Islet of Langerhans (tissue), 1 donor: ENCODE results near the gene CHURC1.

Experiments used
- FAIRE-seq: peaks from one replicate; lab custom pipeline; 2011; peaks lifted over from hg19 to GRCh38; lab: Jason Lieb, UNC

Gene CHURC1

DNA sequence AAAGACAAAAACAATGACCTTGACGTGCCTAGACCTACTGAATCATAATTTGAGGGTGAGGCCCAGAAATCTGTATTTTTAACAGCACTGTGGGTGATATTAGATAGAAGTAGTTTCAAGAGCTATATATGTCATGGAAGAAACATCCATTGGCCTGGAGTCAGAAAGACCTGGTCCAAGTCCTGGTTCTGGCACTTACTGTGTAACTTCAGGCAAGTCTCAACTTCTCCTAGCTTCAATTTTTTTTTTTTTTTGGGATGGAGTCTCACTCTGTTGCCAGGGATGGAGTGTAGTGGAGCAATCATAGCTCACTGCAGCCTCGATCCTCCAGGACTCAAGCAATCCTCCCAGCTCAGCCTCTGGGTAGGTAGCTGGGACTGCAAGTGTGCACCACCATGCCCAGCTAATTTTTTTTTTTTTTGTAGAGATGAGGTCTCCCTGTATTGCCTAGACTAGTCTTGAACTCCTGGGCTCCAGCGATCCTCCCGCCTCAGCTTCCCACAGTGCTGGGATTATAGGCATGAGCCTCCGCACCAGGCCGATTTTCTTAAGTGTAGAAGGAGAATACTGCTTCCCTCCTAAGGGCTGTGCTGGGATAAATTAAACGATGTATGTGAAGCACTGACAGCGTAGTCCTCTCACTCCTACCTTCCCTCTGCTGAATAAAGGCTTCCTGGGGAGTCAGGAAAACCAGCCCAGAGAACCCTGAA, 42.6 kb downstream of the CHURC1 start:
- FAIRE-seq, result no peak

DNA sequence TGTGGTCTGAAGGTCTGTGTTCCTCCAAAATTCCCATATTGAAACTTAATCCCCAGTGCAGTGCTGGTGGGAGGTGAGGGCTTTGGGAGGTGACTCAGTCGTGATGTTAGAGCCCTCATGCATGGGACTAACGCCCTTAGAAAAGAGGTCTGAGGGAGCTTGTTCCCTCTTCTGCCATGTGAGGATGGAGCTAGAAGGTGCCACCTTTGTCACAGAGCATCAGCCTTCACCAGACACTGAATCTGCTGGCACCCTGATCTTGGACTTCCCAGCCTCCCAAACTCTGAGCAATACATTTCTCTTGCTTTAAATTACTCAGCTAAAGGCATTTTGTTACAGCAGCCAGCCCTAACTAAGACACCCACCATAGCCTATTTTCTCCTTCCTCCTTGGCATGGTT, 43.9 kb downstream of the CHURC1 start:
- FAIRE-seq, result no peak

DNA sequence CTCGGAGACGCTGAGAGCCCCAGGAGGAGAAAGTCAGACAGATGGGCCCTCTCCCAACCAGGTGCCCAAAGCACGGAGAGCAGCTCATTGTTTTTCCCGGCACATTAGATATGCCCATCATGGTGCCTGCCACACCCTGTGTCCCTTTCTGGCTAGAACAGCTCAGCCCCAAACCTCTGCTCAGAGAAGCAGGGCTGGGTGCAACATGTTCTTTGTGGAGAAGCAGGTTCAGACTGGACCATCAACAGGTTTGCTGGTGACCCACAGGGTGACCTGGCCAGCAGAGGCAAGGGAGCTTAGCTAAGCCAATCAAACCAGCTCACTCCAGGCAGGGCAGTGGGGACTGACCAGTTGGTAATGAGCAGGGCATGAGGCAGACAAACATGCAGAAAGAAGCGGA, 44.5 kb downstream of the CHURC1 start:
- FAIRE-seq, result no peak

DNA sequence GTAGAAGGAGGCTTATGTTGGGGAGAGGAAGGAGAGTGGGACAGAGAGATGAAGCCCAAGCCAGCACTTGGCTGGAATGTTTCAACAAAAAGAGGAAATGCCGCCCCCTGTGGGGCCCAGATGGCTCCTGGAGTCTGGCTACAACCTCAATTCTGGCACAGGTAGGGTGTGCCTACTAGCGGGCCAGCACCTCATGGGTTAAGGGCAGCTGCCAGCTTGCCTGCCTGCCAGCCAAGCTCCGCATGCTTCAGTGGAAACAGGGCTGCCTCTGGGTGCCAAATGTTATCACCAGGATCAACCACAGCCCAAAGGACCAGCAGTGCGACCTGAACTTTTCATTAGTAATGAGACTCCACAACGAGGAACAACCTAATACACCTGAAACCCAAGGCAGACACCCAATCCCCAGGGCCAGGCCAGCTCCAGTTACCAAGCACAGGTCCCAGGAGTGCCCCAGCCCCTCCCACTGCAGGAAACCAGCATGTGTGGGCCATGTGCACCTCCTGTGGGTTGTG, 46.6 kb downstream of the CHURC1 start:
- FAIRE-seq, result no peak

DNA sequence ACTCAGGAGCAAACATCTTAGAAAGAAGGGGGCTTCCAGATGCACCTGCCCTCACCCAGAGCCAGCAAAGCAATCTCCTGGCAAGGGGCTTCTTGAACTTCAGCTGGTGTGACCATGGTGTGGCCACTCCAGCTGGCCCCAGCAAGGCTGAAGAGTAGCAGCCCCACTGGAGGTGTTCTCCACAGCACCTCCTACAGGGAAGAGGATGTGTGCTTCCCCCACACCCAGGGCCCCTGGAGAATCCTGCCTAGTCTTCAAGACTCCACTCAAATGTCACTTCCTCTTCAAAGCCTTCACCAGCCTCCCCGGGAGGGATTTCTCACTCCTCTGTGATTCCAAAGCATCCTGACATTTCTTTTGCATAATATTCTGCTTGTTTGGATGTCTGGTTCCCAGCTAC, 49.4 kb downstream of the CHURC1 start:
- no peak for FAIRE-seq

DNA sequence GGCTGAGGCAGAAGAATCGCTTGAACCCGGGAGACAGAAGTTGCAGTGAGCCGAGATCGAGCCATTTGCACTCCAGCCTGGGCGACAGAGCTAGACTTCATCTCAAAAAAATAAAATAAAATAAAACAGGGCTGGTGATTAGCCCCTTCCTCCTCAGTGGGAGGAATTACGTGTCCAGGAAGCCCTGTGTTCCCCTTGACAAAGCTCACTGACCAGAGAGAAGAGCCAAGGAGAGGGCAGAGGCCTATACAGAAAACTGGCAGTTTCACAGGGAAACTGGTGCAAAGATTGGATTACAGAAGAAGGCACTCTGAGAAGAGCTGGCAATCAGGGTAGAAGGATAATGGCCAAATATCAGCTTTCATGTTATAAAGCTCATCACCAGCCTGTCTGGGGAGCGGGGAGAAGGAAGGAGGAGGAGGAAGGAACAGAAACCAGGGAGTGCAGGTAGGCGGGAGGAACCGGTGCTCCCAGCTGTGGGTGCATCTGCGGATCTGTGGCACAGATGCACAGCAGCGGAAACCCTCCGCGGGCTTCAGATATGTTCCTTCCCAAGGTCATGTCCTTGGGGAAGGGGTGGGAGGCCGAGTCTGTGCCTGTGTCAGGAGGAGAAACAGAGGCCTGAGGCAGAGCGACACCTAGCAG, 51.2 kb downstream of the CHURC1 start:
- no peak for FAIRE-seq

DNA sequence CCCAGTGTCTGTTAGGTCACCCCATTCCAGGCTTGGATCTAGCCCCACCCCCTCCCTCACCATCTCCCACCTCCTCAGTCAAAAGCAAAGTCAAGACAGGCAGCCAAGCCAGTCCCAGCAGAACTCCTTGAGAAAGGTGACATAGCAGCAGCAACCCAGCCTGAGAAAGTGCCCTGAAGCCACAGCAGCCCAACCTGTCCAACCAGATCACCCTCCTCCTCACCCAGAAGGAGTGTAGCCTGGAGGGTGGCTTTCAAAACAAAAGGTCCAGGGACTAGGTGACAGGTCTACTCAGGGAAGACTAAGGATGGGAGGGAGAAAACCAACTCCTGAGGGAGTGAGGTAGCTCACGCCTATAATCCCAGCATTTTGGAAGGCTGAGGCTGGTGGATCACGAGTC, 52.7 kb downstream of the CHURC1 start:
- FAIRE-seq, result no peak

DNA sequence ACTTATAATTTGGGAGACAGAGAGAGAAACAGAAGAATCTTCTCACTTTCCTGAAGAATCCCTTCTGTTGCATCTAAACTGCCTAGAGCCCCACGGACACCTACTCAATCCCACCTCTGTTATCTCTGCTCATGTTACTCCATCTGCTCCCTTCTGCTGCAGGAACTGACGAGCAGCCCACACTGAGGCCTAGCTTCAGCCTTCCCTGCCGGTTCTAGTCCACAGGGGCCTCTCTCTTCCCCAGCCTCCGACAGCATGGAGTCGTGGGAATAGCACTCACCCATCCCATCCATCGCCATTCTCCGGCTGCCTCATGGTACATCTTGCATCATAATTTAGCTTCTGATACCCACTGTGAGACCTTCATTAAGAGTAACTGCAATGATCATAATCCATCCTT, 53.9 kb downstream of the CHURC1 start:
- FAIRE-seq, result no peak

DNA sequence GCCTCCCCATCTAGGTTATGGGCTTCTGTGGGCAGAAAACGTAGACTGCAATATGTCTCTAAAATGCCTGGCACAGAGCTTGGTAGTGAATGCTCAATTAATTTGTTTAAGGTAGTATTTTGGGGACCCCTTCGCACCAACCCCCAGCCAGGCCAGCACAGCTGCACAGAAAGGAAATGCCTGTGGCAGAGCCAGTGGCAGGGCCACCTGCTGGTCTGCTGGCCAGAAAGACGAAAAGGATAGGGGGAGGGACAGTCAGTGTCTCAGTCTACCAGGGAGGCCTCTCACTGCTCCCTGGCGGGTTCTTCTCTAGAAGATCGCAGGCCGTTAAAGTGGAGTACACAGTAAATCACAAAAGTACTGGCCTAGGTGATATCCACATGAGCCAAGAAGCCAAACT, 54.4 kb downstream of the CHURC1 start:
- no peak for FAIRE-seq

DNA sequence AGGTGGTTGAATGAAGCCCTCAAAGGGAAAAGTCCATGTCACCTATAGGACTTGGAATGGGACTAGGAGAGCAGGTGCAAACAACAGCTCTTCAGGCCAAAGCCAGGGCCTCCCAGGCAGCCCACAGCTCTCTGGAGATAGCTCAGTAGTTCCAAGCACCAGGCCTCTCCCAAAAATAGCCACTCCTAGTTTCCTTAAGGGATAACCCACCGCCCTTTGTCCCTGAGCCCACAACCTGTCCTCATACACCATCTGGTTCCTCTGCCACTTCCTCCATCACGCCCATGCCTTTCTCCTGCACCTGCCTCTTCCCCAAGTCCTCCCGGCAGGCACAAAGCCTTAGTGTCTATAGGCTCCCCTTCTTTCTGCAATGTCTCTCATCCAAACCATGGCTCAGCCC, 55.8 kb downstream of the CHURC1 start:
- FAIRE-seq, result no peak

DNA sequence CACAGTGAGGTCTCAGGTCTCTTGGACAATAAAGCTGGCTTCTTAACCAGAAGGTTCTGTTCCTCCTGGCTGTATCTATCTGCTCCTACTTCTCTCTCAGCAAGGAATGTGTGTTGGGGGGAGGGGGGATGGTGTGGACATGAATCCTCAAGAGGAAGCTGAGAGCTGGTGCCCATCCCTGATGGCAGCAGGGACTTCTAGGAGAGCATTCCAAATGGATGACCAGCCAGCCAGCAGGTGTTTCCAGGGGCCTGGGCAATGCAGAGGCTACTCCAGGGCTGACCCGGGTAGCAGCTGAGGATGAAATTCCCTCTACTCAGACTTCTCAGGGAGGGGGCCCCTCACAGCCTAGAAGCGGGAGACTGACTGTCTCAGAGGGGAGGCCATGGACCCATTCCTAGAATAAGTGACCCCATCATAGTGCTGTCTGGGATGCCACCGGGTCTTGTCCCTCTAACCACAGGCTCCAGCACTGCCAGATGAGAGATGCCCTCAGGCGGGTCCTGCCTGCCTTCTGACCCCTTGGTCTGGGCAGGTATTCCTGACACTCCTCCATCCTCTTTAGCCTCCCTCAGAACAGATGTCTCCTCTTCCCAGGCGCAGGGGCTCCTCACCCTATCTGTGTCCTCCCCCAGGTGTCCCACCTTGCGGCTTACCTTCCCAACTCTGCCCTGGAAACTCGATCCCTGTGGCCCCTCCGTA, 56.7 kb downstream of the CHURC1 start:
- no peak for FAIRE-seq

DNA sequence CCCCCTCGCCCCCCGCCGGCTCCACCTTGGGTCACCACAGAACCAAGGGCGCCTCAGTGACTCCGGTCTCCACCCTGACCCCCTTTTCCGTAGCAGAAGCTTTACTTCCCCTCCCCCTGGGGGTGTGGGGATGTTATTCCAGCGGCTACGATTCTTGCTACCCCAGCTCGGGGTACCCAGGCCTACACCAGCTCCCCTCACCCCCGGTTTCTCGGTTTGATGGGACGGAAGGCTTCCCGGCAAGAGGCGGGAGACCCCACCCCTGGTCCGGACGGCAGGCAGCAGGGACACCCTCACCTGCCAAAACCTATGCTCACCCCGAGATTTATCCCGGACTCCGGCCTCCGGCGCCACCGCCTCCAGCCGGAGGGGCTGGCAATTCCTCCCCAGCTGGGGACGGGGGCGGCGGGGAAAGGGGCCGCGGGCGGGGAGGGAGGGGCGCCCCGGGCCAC, 57.3 kb downstream of the CHURC1 start:
- no peak for FAIRE-seq

DNA sequence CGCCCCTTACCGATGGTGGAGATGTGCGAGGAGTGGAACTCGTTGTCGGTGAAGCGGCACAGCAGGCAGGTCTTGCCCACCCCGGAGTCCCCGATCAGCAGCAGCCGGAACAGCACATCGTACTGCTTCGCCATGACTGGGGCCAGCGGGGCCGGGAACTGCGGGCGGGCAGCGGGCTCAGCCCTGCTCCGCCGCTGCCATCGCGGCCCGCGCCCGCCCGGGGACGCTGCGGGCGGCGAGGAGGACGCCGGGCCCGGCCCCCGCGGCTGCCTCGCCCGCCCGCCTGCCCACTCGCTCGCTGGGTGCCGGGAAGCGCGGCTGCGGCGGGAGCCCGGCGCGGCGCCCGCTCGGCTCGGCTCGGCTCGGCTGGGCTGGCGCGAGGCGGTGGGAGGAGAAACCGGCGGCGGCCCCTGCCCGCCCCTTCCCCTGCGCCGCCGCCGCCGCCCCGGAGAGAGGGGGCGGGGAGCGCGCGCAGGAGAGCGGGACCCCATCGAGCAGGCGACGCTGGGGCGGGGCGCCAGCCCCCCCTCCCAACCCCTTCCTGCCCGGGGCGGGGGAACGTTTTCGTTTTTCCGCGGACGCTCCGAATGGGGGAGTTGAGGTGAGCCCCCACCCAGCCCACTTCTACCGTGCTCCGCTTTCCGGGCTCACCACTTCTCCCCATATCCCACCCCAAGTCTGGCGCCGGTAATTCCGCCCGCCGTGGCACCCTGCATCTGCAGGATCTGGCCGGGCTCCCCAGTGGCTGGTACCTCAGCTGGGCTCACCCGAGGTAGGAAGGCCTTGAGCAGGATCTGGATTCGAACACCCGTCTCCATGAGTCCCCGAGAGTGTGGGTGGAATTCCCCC, 57.9 kb downstream of the CHURC1 start, which contains the start of gene RAB15:
RAB15 (minus strand) TSS at position 394 of the 849 bp plus-strand sequence; CDS start at position 134, 260 bp downstream.
- FAIRE-seq, result no peak

DNA sequence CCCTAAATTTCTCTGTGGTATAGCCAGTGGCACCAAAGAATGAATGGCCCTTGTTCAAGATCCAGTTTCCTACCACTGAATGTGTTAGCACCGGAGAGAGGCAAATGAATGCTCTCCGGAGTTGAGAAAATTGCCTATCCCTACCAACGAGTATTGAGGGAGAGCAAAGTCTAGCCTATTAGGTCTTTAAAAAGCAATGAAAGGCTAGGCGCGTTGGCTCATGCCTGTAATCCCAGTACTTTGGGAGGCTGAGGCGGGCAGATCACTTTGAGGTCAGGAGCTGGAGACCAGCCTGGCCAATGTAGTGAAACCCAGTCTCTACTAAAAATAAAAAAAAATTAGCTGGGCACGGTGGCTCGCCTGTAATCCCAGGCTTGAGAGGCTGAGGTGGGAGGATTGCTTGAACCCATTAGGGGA, 58.8 kb downstream of the CHURC1 start:
- FAIRE-seq, result no peak

DNA sequence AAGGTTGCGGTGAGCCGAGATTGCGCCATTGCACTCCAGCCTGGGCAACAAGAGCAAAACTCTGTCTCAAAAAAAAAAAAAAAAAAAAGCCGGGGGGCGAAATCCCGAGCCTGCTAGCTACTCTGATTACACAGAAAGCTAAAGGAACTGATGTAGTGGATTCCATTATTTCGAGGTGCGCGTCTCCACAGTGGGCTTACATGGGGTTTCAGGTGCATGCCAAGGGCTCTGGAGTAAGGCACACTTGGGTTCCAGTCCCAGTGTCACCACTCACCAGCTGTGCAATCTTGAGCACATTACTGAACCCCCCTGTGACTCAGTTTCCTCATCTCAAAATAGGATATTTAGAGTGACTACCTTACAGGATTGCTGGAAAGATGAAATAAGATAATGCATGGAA, 59.6 kb downstream of the CHURC1 start:
- no peak for FAIRE-seq

DNA sequence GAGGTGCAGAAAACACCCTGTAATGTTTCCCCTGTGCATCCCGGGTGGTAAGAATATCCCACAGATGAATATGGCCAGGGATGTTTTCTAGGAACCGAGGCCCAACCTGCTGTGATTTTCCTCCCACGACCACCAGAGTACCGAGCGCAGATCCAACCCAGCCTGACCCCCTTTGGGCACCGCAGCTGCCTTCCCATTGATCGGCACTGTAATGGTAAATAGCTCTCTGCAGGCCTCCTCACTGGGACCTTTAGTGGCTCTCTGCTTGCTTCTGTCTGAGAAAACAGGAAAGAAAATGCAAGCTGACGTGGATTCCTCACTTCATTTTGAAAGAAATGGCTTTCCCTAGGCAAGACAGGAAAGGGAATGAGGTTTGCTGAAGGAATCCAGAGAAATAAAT, 60.3 kb downstream of the CHURC1 start:
- no peak for FAIRE-seq

DNA sequence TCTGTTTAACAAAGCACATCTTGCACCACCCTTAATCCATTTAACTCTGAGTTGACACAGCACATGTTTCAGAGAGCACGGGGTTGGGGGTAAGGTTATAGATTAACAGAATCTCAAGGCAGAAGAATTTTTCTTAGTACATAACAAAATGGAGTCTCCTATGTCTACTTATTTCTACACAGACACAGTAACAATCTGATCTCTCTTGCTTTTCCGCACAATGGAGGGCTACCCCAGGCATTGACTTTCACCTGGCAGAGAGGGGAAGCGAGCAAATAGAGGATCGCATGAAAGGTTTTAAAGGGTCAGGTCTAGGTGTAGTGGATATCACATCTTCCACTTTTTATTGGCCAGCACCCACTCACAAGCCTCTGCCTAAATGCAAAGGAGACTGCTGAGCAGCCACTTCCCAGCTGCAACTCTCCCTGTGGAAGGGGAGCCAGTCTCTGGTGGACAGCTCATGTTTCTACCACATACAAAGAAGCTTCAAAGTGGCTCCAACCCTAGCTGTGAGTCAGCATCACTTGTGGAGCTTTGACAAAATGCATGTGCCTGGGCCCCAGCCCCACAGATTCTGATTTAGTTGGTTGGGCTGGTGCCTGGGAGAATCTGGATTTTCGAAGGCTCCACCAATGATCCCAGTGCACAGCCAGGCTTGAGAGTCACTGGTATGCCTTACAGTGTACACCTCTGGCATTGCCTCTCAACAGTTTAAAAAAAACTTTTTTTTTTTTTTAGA, 65.2 kb downstream of the CHURC1 start:
- no peak for FAIRE-seq

DNA sequence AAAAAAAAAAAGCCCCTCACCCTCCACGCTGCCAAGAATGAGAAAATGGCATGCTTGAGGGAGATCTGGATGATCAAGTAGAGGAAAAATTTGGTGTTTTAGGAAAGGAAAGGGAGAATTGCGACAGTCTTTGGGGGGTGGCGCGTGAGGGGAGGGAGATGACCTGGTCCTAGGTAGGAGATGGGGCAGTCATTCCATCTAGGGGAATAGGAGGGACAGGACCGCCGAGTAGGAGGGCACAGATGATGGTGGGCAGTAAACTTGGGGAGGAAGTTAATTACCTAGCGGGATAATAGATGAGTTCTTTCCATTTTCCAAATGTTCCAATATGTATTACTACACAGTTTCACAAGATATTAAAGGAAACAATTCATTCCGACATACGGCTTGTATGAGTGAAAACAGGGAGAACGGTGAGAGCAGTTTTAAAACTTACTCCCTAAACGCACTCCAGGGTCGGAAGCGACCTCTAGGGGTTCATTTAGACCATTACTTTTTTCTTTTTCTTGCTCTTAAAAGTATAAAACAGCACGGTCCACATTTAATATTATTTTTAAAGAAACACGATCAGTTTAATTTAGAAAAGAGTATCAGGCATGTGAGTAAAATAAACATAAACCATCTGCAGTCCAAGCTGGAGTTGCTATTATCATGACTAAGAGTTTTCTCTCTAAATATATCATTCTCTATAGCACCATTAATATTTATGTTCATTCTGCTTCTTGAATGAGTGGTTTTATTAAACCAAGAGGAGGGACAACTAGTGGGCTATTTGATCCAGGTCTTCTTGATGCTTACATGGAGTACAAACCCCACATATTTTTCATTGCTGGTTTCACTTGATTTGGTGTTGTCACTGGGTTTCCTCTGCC, 69.4 kb downstream of the CHURC1 start:
- peak; percentile 74 for FAIRE-seq
